BE2C (cell line): ENCODE results near the gene CDK8.

Source experiments
- DNase-seq: peaks from one replicate; pipeline ENCODE4 v3.0.0-alpha.2; 2020
- H3K27me3 ChIP-seq: fragments of 250-450 bp; sonication (Bioruptor Pico); 2 replicates; pipeline ENCODE4 v1.5.1; 2020; ENCODE audit warnings: mild to moderate bottlenecking
- H3K36me3 ChIP-seq: fragments of 250-450 bp; sonication (Bioruptor Pico); 2 replicates; pipeline ENCODE4 v1.5.1; 2020; ENCODE audit warnings: mild to moderate bottlenecking
- H3K4me1 ChIP-seq: fragments of 250-450 bp; sonication (Bioruptor Pico); 2 replicates; pipeline ENCODE4 v1.5.1; 2020
- H3K4me3 ChIP-seq: 2 replicates; pipeline ENCODE4 v1.5.1; 2011; ENCODE audit warnings: low read depth, low read length
- H3K9me3 ChIP-seq: fragments of 250-450 bp; sonication (Bioruptor Pico); 2 replicates; pipeline ENCODE4 v1.5.1; 2020
- CTCF ChIP-seq: IDR thresholded peaks from 2 replicates; pipeline ENCODE4 v1.5.1; 2012; ENCODE audit warnings: mild to moderate bottlenecking, low read depth, low read length

The CDK8 gene

GRCh38 chr13:26372747-26373146 lies 118.8 kb downstream of the CDK8 start:
- Histone ChIP-seq H3K36me3 (no peaks in the 10 kb centered on the region), H3K4me1 (no peaks in the 10 kb centered on the region), H3K9me3 (no peaks in the 10 kb centered on the region), H3K4me3 (no peak overlapping the region), H3K27me3 (no peaks in the 10 kb centered on the region)
- TF ChIP-seq CTCF, result no peak
- DNase-seq, result no peak

- Histone ChIP-seq H3K27me3 (no peaks in the 10 kb centered on the region), H3K4me3 (no peak overlapping the region), H3K4me1 (no peaks in the 10 kb centered on the region), H3K9me3 (no peaks in the 10 kb centered on the region), H3K36me3 (no peaks in the 10 kb centered on the region)
- no peak for DNase-seq
- TF ChIP-seq CTCF, result no peak
Observed at GRCh38 chr13:26376430-26376829, 122.5 kb downstream of the CDK8 start.

- Histone ChIP-seq H3K4me1 (no peaks in the 10 kb centered on the region), H3K4me3 (no peak overlapping the region), H3K9me3 (no peaks in the 10 kb centered on the region), H3K27me3 (no peaks in the 10 kb centered on the region), H3K36me3 (no peaks in the 10 kb centered on the region)
- peak; percentile 51 for DNase-seq
- peak; percentile 68 for TF ChIP-seq CTCF
Observed at GRCh38 chr13:26377038-26377437, 123.1 kb downstream of the CDK8 start.

- Histone ChIP-seq H3K4me3 (no peak overlapping the region), H3K27me3 (no peaks in the 10 kb centered on the region), H3K36me3 (no peaks in the 10 kb centered on the region), H3K9me3 (no peaks in the 10 kb centered on the region), H3K4me1 (no peaks in the 10 kb centered on the region)
- no peak for DNase-seq
- TF ChIP-seq CTCF, result no peak
Observed at GRCh38 chr13:26378116-26378515, 124.2 kb downstream of the CDK8 start.

GRCh38 chr13:26379831-26380230 lies 125.9 kb downstream of the CDK8 start:
- TF ChIP-seq CTCF, result no peak
- no peak for DNase-seq

GRCh38 chr13:26380930-26381329 lies 127.0 kb downstream of the CDK8 start:
- no peaks in the 10 kb centered on the region for H3K4me1 ChIP-seq
- H3K4me3 ChIP-seq, result no peak overlapping the region
- no peak for DNase-seq
- H3K9me3 ChIP-seq, result no peaks in the 10 kb centered on the region
- no peaks in the 10 kb centered on the region for H3K27me3 ChIP-seq
- H3K36me3 ChIP-seq, result no peaks in the 10 kb centered on the region
- TF ChIP-seq CTCF, result no peak

More at GRCh38 chr13:26379831-26380230, 125.9 kb downstream of the CDK8 start:
- Histone ChIP-seq H3K4me3 (no peak overlapping the region), H3K36me3 (no peaks in the 10 kb centered on the region), H3K27me3 (no peaks in the 10 kb centered on the region), H3K4me1 (no peaks in the 10 kb centered on the region), H3K9me3 (no peaks in the 10 kb centered on the region)
